T-helper 1 cell treated with Interleukin-12 subunit alpha and Interleukin-12 subunit beta and Interleukin-4 antibody, amounts not matched to agents 30 ng/mL and 1 ng/mL, for 36 hours (primary cell): ENCODE measurements around the gene SLCO2A1. TPM values are rescaled to one million over a fixed set of nuclear protein-coding genes. Genes with fewer than 3 reads are reported as not detected.

Source experiments
- intact Hi-C: fragments of 100-400 bp; cut with micrococcal nuclease; formaldehyde crosslinking; loops from one replicate; pipeline ENCODE4 v1.15.1; 2024
- total RNA-seq: library from RNA; stranded (reverse); gene quantifications from 2 replicates; pipeline ENCODE4 v1.2.3, GENCODE V29; 2022

The SLCO2A1 gene
- total RNA-seq, 1 donor from 2014 or later, result not detected

DNA sequence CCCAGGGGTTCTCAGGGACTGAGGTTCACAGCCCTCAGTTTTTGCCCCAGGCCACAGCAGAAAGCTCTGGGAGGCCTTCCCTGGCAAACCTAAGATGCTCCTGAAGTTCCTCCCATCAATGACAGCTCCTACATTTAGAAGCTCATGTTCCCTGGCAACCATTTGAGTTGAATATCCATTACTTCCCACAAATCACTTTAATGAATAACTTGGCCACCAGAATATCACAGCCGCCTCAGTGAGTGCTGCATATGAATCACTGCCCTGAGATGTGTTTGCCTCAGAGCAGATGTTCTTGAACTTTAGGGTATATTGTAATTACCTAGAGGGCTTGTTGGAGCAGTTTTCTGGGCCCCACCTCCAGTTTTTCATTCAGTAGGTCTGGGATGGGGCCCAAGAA is 27.4 kb downstream of the SLCO2A1 start:
- intact Hi-C loops, result no loop called here

- intact Hi-C loops, result no loop called here
Observed at GRCh38 chr3:134001251-134001650, 28.5 kb downstream of the SLCO2A1 start.

GRCh38 chr3:133999891-134000685 is 29.6 kb downstream of the SLCO2A1 start:
- intact Hi-C loops, result no loop called here

- intact Hi-C loops, result no loop called here
Observed at GRCh38 chr3:133998691-133999241, 31.0 kb downstream of the SLCO2A1 start.

GRCh38 chr3:133997871-133998635 is 31.7 kb downstream of the SLCO2A1 start:
- intact Hi-C loops, result no loop called here

- intact Hi-C loops, result no loop called here
Observed at GRCh38 chr3:133996996-133997395, 32.7 kb downstream of the SLCO2A1 start.

DNA sequence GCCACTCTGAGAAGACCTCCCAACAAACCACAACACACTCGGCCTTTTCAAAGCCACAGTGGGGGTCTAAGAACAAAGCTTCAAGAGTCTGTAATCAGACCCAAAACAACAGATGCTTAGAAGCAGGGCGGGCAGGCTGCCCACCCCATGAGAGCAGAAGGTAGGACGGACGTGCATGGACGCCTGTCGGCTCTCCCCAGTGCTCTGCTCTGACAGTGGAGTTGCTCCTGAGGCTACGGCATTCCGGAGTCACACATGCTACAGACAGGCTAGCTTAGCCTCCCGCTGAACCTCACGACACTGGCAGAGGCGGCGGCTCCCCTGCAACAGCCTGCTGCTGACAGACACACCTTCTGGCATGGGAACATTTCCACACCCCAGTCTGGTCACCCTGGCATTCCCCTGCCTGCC is 33.5 kb downstream of the SLCO2A1 start:
- intact Hi-C loops, result no loop called here

DNA sequence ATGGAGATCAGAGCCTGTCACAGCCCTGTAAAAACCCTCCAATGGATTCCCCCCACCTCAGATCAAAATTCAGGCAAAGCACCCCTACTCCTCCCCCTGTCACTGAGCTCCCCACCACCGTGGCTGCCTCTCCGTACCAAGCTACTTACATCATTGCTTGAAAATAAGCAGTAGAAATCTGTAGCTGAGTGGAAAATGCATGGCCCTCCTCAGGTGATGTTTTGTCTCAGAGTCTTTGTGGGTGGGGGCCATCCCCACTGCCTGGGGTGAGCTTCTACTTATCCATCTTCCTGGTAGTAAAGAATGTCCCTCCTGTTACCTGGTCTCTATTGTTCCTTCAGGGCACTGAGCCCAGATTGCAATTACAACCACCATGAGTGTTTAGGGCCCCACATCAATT is 34.5 kb downstream of the SLCO2A1 start:
- intact Hi-C loops, result no loop called here

GRCh38 chr3:133994166-133994890 is 35.4 kb downstream of the SLCO2A1 start:
- intact Hi-C loops, result no loop called here

DNA sequence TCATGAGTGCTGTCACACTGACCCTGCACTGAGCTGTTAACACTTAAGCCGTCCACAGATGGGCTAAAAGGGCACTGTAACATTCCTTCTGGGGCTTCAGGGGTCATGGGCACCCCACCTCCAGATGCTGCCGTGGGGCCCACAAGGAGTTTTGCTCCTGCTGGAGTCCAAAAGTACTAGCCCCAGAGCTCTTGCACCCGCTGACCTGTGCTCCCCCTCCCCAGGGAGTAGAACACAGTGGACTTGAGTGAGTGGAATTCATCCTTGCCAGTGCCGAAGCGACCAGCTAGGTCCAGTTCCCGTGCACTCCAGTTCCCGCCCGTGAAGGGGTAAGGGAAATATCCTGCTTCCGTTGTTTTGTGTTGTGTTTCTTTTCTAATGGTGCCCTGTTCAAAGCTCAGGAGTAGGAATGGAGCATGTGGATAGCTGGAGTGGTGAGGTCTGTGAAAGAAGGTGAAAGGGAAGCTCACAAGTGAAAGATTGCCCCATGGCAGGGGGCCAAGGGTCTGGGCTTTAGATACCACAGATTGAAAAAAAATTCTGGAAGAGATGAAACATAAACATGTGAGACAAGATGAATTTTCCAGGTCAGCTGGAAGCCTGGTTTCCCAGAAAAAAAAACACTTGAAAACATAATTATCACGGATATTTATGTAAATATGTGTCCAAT is 36.6 kb downstream of the SLCO2A1 start:
- intact Hi-C loops, result no loop called here

- intact Hi-C loops, result no loop called here
Observed at GRCh38 chr3:133992381-133992780, 37.3 kb downstream of the SLCO2A1 start.

DNA sequence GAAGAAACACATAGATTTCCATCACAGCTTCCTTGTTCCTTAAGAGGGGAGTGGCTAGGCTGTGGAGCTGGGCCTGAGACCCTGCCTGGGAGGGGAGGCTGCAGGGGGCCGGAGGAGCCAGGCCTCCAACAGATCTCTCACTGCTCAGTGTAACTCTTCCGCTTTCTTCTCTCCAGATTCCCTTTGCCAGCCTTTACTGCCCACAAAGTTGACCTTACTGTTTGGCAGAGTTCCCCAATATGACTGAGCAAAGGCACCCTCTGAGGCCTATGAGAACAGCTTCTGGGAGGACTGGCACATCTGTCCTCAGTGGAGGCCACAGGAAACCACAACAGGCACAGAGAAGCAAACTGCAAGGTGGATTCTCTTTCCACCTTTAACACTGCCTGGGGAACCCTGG is 38.1 kb downstream of the SLCO2A1 start:
- intact Hi-C loops, result no loop called here

GRCh38 chr3:133991209-133991608 is 38.5 kb downstream of the SLCO2A1 start:
- intact Hi-C loops, result no loop called here

GRCh38 chr3:133989936-133990702 is 39.6 kb downstream of the SLCO2A1 start:
- intact Hi-C loops, result no loop called here

DNA sequence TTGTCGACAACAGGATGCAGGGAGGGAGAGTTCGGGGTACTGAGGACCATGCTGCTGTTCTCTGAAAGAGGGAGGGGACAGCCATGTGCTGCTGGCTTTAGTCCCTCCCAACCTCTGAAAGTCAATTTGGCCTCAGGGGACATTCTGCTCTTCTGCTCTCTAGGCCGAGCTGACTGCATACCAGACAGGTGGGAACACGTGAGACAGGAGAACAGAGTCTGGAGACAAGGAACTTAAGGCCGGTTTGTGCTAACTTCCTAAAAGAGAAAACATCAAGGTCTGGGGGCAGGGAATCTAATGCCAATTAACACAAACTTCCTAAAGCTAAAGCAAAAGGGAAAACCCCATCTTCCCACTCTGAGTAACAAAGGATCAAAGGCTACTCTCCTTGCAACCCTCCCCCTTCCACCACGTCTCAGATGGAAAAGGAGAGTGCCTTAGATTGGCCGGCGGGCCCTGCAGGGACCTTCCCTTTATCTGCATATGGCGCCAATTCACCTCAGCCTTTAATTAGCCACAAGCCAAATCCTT is 41.0 kb downstream of the SLCO2A1 start:
- intact Hi-C loops, result no loop called here

DNA sequence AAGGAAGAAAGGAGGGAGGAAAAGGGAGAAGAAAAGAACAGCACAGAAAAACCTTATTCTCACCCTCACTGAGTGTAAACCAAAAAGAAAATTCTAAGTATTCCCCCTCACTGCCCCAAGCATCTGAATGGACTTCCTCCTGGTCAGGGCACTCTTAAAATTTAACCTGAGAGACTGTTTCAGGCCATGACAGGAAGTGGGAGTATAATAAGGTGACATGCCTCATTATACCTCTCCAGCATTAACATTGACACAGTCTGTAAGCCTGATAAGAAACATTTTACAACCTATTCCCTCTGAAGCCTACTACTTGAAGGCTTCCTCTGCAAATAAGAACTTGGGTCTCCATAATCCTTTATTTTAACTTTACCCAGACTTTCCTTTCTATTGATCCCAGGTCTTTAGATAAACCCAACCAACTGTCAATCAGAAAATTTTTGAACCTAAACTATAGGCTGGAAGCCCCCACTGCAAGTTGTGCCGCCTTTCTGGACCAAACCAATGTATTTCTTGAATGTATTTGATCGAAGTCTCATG is 41.7 kb downstream of the SLCO2A1 start:
- intact Hi-C loops, result no loop called here

- intact Hi-C loops, result no loop called here
Observed at GRCh38 chr3:133987136-133987535, 42.6 kb downstream of the SLCO2A1 start.

DNA sequence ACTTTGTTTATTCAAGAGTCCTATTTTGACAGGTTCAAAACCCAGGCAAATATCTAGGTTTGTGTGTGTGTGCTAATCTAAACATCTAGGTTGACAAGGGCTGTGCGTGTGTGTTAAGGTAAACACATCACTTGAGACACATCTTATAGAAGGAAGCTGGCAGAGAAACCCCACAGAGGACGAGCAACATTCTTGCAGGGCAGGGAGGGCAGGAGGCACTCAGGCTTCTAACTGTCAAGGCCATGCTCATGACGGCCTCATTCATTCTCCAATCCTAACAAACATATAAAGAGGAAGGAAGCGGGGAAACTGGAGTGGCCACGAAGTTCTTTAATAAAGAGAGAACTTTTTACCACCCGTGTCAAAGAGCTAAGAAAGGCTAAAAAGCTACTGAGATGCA is 43.4 kb downstream of the SLCO2A1 start:
- intact Hi-C loops, result no loop called here

DNA sequence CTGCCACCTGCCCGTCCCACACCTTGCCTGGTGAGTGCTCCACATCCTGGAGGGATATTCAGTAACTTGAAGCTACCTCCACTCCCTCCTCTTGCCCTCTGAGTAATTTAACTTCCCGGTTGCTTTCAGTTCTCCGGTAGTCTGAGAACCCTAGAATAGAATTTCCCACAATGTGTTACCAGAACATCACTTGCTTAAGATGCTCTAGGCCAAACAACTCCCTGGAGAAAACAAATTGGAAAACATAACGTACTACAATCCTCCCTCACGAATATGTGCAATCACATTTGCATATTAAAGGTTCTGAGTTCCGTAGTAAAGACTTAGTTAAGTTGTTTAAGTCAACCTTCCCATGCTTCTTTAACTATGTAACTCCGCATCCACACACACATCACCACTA is 44.8 kb downstream of the SLCO2A1 start:
- intact Hi-C loops, result no loop called here
